ENCODE data around the gene CAPN10. TPM values are rescaled to one million over a fixed set of nuclear protein-coding genes. Genes with fewer than 3 reads are reported as not detected.

Gene CAPN10
- total and polyA plus RNA-seq, 2 donors (not counting 3 experiments of a cell fraction or from before 2014, with no cell fraction given), result 25.2 to 39.9 TPM

GRCh38 chr2:240613781-240614180, 27.2 kb downstream of the CAPN10 start:
- no peak overlapping the region for H3K4me2 ChIP-seq (ENCODE audit: insufficient read depth, low read length)
- no peaks in the 10 kb centered on the region for H3K9me3 ChIP-seq (replicated peaks; ENCODE audit: control insufficient read depth, insufficient read depth, low read length)
- FAIRE-seq (no peak), DNase-seq (ENCODE audit: low read depth, low spot score) (no peak)
- H4K20me1 ChIP-seq (replicated peaks; ENCODE audit: control insufficient read depth, extremely low read depth, insufficient read depth, low read length), result no peaks in the 10 kb centered on the region
- ChIA-PET CTCF (no interaction called here), POLR2A (no interaction called here)
- H3K79me2 ChIP-seq (ENCODE audit: control insufficient read depth, insufficient read depth, low read length), result no peaks in the 10 kb centered on the region
- H3K4me1 ChIP-seq (ENCODE audit: control insufficient read depth, extremely low read depth, insufficient read depth, low read length), result no peaks in the 10 kb centered on the region
- TF ChIP-seq POLR2AphosphoS5 (IDR thresholded peaks at IDR 0.05; ENCODE audit: insufficient read depth, low read depth, low read length) (no peak), FOS (IDR thresholded peaks at IDR 0.05; ENCODE audit: borderline replicate concordance, insufficient read depth, low read length) (no peak), MAX (IDR thresholded peaks at IDR 0.05; ENCODE audit: insufficient read depth, insufficient read length) (no peak), GATA2 (IDR thresholded peaks at IDR 0.05; ENCODE audit: insufficient read depth, insufficient read length, low read depth, low read length) (no peak)
- H3K36me3 ChIP-seq (ENCODE audit: control insufficient read depth in 2 of 2, extremely low read depth in 1 of 2, insufficient read depth in 2 of 2, low read length in 2 of 2), result no peaks in the 10 kb centered on the region
- no TSS peak for BruUV-seq (replicated peaks)
- no peak overlapping the region for H3K9ac ChIP-seq (replicated peaks; ENCODE audit: extremely low read depth, insufficient read depth, low read length)
- H3K27me3 ChIP-seq (ENCODE audit: control insufficient read depth in 2 of 2, insufficient read depth in 2 of 2, low read length in 2 of 2), result no peaks in the 10 kb centered on the region
- no peak overlapping the region for H3K27ac ChIP-seq (ENCODE audit: insufficient read depth, low read depth, low read length)
- no peak overlapping the region for H3K4me3 ChIP-seq (replicated peaks in 1 of 3; ENCODE audit: insufficient read depth in 1 of 3, low read depth in 1 of 3, low read length in 3 of 3)
- no peak overlapping the region for H2AFZ ChIP-seq (ENCODE audit: low read depth, low read length)
- intact Hi-C loops (cut with micrococcal nuclease), result no loop called here
- dilution Hi-C loops (cut with MboI; ENCODE audit: extremely low pct_ligation_motif_present, low sequenced_read_pairs), result no loop called here
- H3K9me1 ChIP-seq (replicated peaks; ENCODE audit: control insufficient read depth, extremely low read depth, insufficient read depth, low read length), result no peaks in the 10 kb centered on the region

GRCh38 chr2:240614391-240614790, 27.9 kb downstream of the CAPN10 start:
- POLR2A ChIA-PET, result no interaction called here
- Histone ChIP-seq H3K9ac (replicated peaks; ENCODE audit: extremely low read depth, insufficient read depth, low read length) (no peak overlapping the region), H4K20me1 (replicated peaks; ENCODE audit: control insufficient read depth, extremely low read depth, insufficient read depth, low read length) (no peaks in the 10 kb centered on the region), H3K4me1 (ENCODE audit: control insufficient read depth, extremely low read depth, insufficient read depth, low read length) (no peaks in the 10 kb centered on the region), H3K27me3 (ENCODE audit: control insufficient read depth in 2 of 2, insufficient read depth in 2 of 2, low read length in 2 of 2) (no peaks in the 10 kb centered on the region), H3K9me1 (replicated peaks; ENCODE audit: control insufficient read depth, extremely low read depth, insufficient read depth, low read length) (no peaks in the 10 kb centered on the region), H3K4me2 (ENCODE audit: insufficient read depth, low read length) (no peak overlapping the region), H3K36me3 (ENCODE audit: control insufficient read depth in 2 of 2, extremely low read depth in 1 of 2, insufficient read depth in 2 of 2, low read length in 2 of 2) (no peaks in the 10 kb centered on the region), H3K27ac (ENCODE audit: insufficient read depth, low read depth, low read length) (no peak overlapping the region), H3K9me3 (replicated peaks; ENCODE audit: control insufficient read depth, insufficient read depth, low read length) (no peaks in the 10 kb centered on the region), H3K4me3 (replicated peaks in 1 of 3; ENCODE audit: insufficient read depth in 1 of 3, low read depth in 1 of 3, low read length in 3 of 3) (no peak overlapping the region), H2AFZ (ENCODE audit: low read depth, low read length) (no peak overlapping the region), H3K79me2 (ENCODE audit: control insufficient read depth, insufficient read depth, low read length) (no peaks in the 10 kb centered on the region)
- BruUV-seq (replicated peaks), result no TSS peak
- FAIRE-seq (no peak), DNase-seq (ENCODE audit: low read depth, low spot score) (no peak)
- intact Hi-C loops (cut with micrococcal nuclease), result no loop called here
- dilution Hi-C loops (cut with MboI; ENCODE audit: extremely low pct_ligation_motif_present, low sequenced_read_pairs), result no loop called here
- CTCF ChIA-PET, result no interaction called here
- TF ChIP-seq JUN (IDR thresholded peaks at IDR 0.05; ENCODE audit: borderline replicate concordance, insufficient read depth, insufficient read length, low read depth) (no peak), MAX (IDR thresholded peaks at IDR 0.05; ENCODE audit: insufficient read depth, insufficient read length) (no peak), FOS (IDR thresholded peaks at IDR 0.05; ENCODE audit: borderline replicate concordance, insufficient read depth, low read length) (no peak), POLR2A (IDR thresholded peaks at IDR 0.05; ENCODE audit: low read depth, low read length) (no peak), CTCF (IDR thresholded peaks at IDR 0.05; ENCODE audit: extremely low read depth in 1 of 2, insufficient read depth in 1 of 2, low read depth in 1 of 2, low read length in 2 of 2) (no peak)

Data from endothelial cell of umbilical vein (primary cell).